BJ (cell line): ENCODE data around the gene MEG3. TPM values are rescaled to one million over a fixed set of nuclear protein-coding genes. Genes with fewer than 3 reads are reported as not detected.

ENCODE experiments used
- CTCF ChIA-PET: fragments of 350-600 bp; formaldehyde crosslinking; extraction: SDS; loops from one replicate; lab custom pipeline; 2021; ENCODE audit warnings: antibody characterized with exemption, inconsistent platforms; lab: Yijun Ruan, JAX
- POLR2A ChIA-PET: fragments of 300-600 bp; sonication (Branson Sonifier 250); formaldehyde crosslinking; extraction: SDS; loops from one replicate; lab custom pipeline; 2021; ENCODE audit warnings: antibody characterized with exemption; lab: Charles Lee
- DNase-seq: peaks from one replicate; pipeline ENCODE4 v3.0.0-alpha.2; 2011; ENCODE audit warnings: low read depth
- H3K27me3 ChIP-seq: 2 replicates; pipeline ENCODE4 v1.6.0; 2011; ENCODE audit warnings: low read length; ENCODE audit not compliant: control insufficient read depth, insufficient read depth
- H3K36me3 ChIP-seq: 2 replicates; pipeline ENCODE4 v1.5.1; 2011; ENCODE audit warnings: low read length; ENCODE audit not compliant: control insufficient read depth, insufficient read depth
- H3K4me3 ChIP-seq: 2 replicates; pipeline ENCODE4 v1.5.1; 2011; ENCODE audit warnings: low read depth, mild to moderate bottlenecking, control low read depth, low read length
- CTCF ChIP-seq: IDR thresholded peaks from 2 replicates; pipeline ENCODE4 v1.5.1; 2011; ENCODE audit warnings: low read depth, mild to moderate bottlenecking, control low read depth, inconsistent platforms, low read length, moderate library complexity; ENCODE audit not compliant: insufficient read depth
- polyA plus RNA-seq: library from polyadenylated mRNA; depleted of rRNA; stranded (reverse); fragments of >200 nt; gene quantifications from 2 replicates; pipeline ENCODE4 v1.2.3, GENCODE V29; 2011

The MEG3 gene
- polyA plus RNA-seq, 1 experiment = 234 TPM

DNA sequence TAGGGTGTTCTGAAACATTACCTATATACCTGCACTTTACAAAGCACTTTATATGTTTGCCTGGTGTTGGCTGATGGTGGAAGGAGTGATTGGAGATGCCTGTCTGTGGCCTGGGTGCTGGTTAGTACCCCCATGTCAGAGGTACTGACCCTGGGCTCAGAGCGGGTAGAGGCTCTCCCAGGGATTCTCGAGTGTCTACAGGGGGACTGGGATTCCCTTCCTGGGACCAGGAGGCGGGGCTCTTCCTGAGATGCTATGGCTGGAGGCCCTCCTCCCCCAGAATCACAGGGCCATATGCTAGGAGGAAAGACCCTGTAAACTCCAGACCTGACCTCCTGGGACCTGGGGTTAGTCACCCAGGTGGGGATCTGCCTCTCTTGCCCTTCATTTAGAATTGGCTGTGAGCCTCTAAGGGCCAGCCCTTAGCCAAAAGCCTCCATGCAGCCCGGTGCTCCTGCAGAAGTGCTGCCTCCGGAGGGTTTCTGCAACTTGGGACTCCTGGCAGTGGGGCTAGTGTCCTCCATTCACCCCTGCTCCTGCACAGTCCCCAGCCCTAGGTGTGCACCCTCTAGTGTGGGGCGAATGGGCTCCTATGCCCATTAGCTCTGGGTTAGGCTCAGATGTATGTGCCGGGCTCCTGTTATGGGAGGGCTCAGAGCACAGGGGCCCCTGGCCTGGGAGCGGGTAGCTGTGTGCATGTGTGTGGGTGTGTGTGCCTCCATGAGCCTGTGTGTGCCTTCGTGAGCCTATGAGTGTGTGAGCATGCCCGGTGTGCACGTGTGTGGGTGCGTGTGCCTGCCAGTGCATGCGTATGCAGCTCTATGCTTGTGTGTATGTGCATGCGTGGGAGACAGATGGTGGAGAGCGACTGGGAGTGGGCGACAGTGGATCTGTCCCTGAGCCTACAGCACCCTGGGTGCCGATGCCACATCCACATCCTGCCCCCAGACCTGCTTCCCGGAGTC, 41.0 kb downstream of the MEG3 start:
- peaks cover 14% of the 10 kb centered on the region for H3K36me3 ChIP-seq
- H3K27me3 ChIP-seq = no peaks in the 10 kb centered on the region
- H3K4me3 ChIP-seq = no peak overlapping the region
- TF ChIP-seq CTCF = no peak
- ChIA-PET POLR2A (no interaction called here), CTCF (interaction anchor here (1.2 kb wide), 1 partner anchor 16 kb away, joined by 4 read pairs; no protein-coding TSS in a partner anchor)
- no peak for DNase-seq

GRCh38 chr14:100867631-100868315, 41.9 kb downstream of the MEG3 start:
- ChIA-PET POLR2A (no interaction called here), CTCF (no interaction called here)
- Histone ChIP-seq H3K36me3 (peaks cover 11% of the 10 kb centered on the region), H3K27me3 (no peaks in the 10 kb centered on the region), H3K4me3 (no peak overlapping the region)
- no peak for DNase-seq
- TF ChIP-seq CTCF = no peak

DNA sequence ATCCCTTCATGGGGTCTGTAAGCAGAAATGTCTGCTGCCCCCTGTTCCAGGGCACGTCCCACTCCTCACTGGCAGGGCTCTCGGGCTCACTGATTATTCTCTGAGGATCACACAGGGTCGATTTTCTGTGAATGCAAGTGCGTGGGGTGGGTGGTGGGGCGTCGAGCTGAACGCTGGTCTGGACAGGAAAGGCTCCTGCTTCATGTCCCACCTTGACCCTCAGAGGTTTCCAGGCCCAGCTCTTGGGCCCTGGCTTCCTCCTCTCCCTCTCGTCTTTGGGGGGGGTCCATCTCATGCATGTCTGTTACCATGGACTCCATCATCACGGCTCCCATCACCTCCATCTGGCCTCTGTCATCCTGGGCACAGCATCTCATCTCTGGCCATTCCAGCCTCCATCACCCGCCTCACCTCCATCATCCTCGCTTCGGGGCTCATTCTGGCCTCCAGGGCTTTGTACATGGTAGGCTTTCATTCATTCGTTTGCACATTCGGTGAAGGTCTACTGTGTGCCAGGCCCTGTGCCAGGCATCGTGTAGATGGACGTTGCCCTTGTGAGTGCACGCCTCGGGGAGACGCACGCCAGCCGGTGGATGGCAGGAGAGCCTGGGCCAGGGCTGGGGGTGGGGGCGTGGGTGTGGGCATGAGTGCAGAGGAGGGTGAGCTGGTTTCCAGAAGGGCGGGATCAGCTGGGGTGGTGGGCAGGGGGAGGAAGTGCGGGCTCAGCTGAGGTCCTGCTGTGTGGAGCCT, 42.9 kb downstream of the MEG3 start:
- no peak for DNase-seq

GRCh38 chr14:100871234-100872186, 45.6 kb downstream of the MEG3 start:
- peaks cover 6% of the 10 kb centered on the region for H3K36me3 ChIP-seq
- no peak for TF ChIP-seq CTCF
- ChIA-PET POLR2A (no interaction called here), CTCF (interaction anchor here (0.6 kb wide), 1 partner anchor 741 kb away, joined by 3 read pairs; no protein-coding TSS in a partner anchor)
- H3K27me3 ChIP-seq = no peaks in the 10 kb centered on the region
- no peak for DNase-seq
- no peak overlapping the region for H3K4me3 ChIP-seq

More for the DNA sequence above, 42.9 kb downstream of the MEG3 start:
- Histone ChIP-seq H3K36me3 (peaks cover 9% of the 10 kb centered on the region), H3K27me3 (no peaks in the 10 kb centered on the region), H3K4me3 (no peak overlapping the region)
- CTCF ChIA-PET = no interaction called here
- TF ChIP-seq CTCF = no peak
- POLR2A ChIA-PET = no interaction called here
